GM10266 (cell line): ENCODE measurements around the gene ARAF.
"Not testable (repeated sequence)": the region's sequence is repeated elsewhere in the genome, so short reads cannot be mapped to it uniquely, and the experiment has no call there.

Source experiments
- DNase-seq: peaks from one replicate; pipeline ENCODE4 v3.0.0; 2012; ENCODE audit errors: extremely low spot score
- CTCF ChIP-seq: IDR thresholded peaks from 2 replicates; pipeline ENCODE4 v1.5.1; 2012; ENCODE audit warnings: mild to moderate bottlenecking, low read depth; ENCODE audit not compliant: control insufficient read depth, insufficient read depth; ENCODE audit errors: missing control alignments

ARAF gene

GRCh38 chrX:47560934-47561658 is at the start of gene ARAF:
Gene ARAF (plus strand): TSS chrX:47561205. CDS start chrX:47562968, 1,763 bp downstream.
- peak; percentile 87 for DNase-seq
- no peak for TF ChIP-seq CTCF

- DNase-seq, result not testable (repeated sequence)
Measured at GRCh38 chrX:47512383-47512782, 48.6 kb upstream of the ARAF start.

- not testable (repeated sequence) for DNase-seq
Measured at GRCh38 chrX:47513034-47513965, 47.7 kb upstream of the ARAF start.

GRCh38 chrX:47514533-47515235 is 46.3 kb upstream of the ARAF start:
- TF ChIP-seq CTCF, result no peak
- no peak for DNase-seq

- no peak for DNase-seq
- TF ChIP-seq CTCF, result no peak
Measured at GRCh38 chrX:47515941-47516665, 44.9 kb upstream of the ARAF start.

GRCh38 chrX:47518144-47518543 is 42.9 kb upstream of the ARAF start:
- no peak for DNase-seq
- TF ChIP-seq CTCF, result no peak

GRCh38 chrX:47523297-47523696 is 37.7 kb upstream of the ARAF start:
- peak; percentile 74 for TF ChIP-seq CTCF
- peak; percentile 71 for DNase-seq

- no peak for DNase-seq
- no peak for TF ChIP-seq CTCF
Measured at GRCh38 chrX:47523713-47524166, 37.3 kb upstream of the ARAF start.
